Ishikawa (cell line): ENCODE data around the gene INPP5K.

ENCODE experiments used
- CEBPB ChIP-seq: IDR thresholded peaks from 2 replicates; pipeline ENCODE4 v1.6.1; 2012
- EP300 ChIP-seq: IDR thresholded peaks from 2 replicates; pipeline ENCODE4 v1.6.1; 2012; ENCODE audit warnings: borderline replicate concordance
- FOXM1 ChIP-seq: IDR thresholded peaks from 2 replicates; pipeline ENCODE4 v1.6.1; 2012; ENCODE audit warnings: low read depth, borderline replicate concordance
- REST ChIP-seq: IDR thresholded peaks from 2 replicates; pipeline ENCODE4 v1.6.1; 2012; ENCODE audit warnings: low read depth, mild to moderate bottlenecking

- no peak for TF ChIP-seq CEBPB
- TF ChIP-seq EP300, result no peak
- no peak for TF ChIP-seq REST
- TF ChIP-seq FOXM1, result no peak
Measured at GRCh38 chr17:1469231-1469852, 47.1 kb downstream of the INPP5K start.
